Lung (tissue), 12 donors: ENCODE data around the gene TCEAL3. TPM values are rescaled to one million over a fixed set of nuclear protein-coding genes. Genes with fewer than 3 reads are reported as not detected.

Experiments
- ATAC-seq: fragments of 200-7000 bp; cut with Tn5 transposase; one replicate; pipeline ENCODE4 v1.9.1; 2020; ENCODE audit warnings: moderate number of reproducible peaks; ENCODE audit not compliant: insufficient read depth, low FRiP score
- DNase-seq, 3 donors: peaks; one replicate each; pipeline ENCODE4 v3.0.0-alpha.2; 2013 to 2017
- H3K27ac ChIP-seq, 2 donors: one replicate each; pipeline ENCODE4 v1.5.1; 2013; ENCODE audit warnings: mild to moderate bottlenecking in 2 of 2, moderate library complexity in 2 of 2, control low read depth in 1 of 2, inconsistent platforms in 1 of 2, low read depth in 1 of 2, low read length in 1 of 2
- H3K27me3 ChIP-seq, 3 donors: one replicate each; pipeline ENCODE4 v1.5.1; 2013; ENCODE audit warnings: low read length in 2 of 3; ENCODE audit not compliant: control insufficient read depth in 3 of 3, insufficient read depth in 3 of 3
- H3K36me3 ChIP-seq, 4 donors: one replicate each; pipeline ENCODE4 v1.5.1; 2013; ENCODE audit warnings: low read length in 4 of 4, mild to moderate bottlenecking in 1 of 4, moderate library complexity in 1 of 4; ENCODE audit not compliant: control insufficient read depth in 4 of 4, insufficient read depth in 4 of 4
- H3K4me1 ChIP-seq, 5 donors: one replicate each; pipeline ENCODE4 v1.5.1; 2013; ENCODE audit warnings: low read length in 5 of 5, mild to moderate bottlenecking in 2 of 5, moderate library complexity in 1 of 5; ENCODE audit not compliant: control insufficient read depth in 5 of 5, insufficient read depth in 5 of 5
- H3K4me3 ChIP-seq: one replicate; pipeline ENCODE4 v1.5.1; 2013; ENCODE audit warnings: mild to moderate bottlenecking, control low read depth, moderate library complexity
- H3K9ac ChIP-seq, 2 donors: one replicate each; pipeline ENCODE4 v1.5.1; 2013; ENCODE audit warnings: low read length in 2 of 2, control low read depth in 1 of 2; ENCODE audit not compliant: insufficient read depth in 1 of 2
- H3K9me3 ChIP-seq, 4 donors: one replicate each; pipeline ENCODE4 v1.5.1; 2013; ENCODE audit warnings: low read length in 3 of 4, mild to moderate bottlenecking in 1 of 4, moderate library complexity in 1 of 4; ENCODE audit not compliant: control insufficient read depth in 4 of 4, insufficient read depth in 3 of 4
- WGBS, 2 donors: extraction: QIAGEN DNeasy Blood & Tissue Kit; methylation state at CpG; one replicate each; pipeline ENCODE4 v1.1.7; 2013; 5-methylcytosine and 5-hydroxymethylcytosine counted together
- polyA plus RNA-seq, 2 donors: library from polyadenylated mRNA; stranded (reverse); fragments of 200-250 nt; gene quantifications; one replicate each; pipeline ENCODE4 v1.2.1, GENCODE V29; 2013
- total RNA-seq, 2 donors: library from RNA; depleted of rRNA in 1 of 2; stranded (reverse); fragments of >200 nt in 1 of 2; gene quantifications; one replicate each; pipeline ENCODE4 v1.2.1, GENCODE V29; 2014 to 2021
- TF ChIP-seq, protein P1 (sequence below): IDR thresholded peaks from 2 replicates; pipeline ENCODE4 v1.5.1; 2012; ENCODE audit warnings: mild to moderate bottlenecking; ENCODE audit errors: control extremely low read depth, extremely low read depth
- donor health status: control.
- donor health status: control.
- donor health status: Bipolar disorder and iron deficiency.
- donor health status: healthy.
- donor health status: DM: yes; HTN: yes; CAD: no.

The TCEAL3 gene
- total and polyA plus RNA-seq, 4 donors = 5.9 to 37.9 (median 28.9) TPM

DNA sequence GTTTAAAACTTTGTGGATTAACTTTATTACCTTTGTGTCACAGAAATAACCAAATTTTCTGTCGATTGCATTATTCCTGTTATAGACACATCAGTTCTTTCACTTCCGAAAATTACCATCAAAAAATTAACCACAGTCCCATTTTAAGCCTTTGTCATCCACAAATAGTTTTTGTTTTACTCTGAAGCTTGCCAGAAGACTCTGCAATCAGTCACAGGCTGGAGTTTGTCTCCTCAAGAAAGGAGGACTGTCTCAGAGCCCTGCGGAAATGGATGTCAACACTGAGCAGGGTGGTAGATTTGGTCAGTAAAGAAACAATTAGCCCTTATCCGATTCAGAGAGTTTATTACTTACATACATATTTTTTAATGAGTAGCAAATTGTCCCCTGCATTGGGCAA is 42.6 kb upstream of the TCEAL3 start:
- ATAC-seq (no peak), DNase-seq (no peak)
- TF ChIP-seq, protein P1, sequence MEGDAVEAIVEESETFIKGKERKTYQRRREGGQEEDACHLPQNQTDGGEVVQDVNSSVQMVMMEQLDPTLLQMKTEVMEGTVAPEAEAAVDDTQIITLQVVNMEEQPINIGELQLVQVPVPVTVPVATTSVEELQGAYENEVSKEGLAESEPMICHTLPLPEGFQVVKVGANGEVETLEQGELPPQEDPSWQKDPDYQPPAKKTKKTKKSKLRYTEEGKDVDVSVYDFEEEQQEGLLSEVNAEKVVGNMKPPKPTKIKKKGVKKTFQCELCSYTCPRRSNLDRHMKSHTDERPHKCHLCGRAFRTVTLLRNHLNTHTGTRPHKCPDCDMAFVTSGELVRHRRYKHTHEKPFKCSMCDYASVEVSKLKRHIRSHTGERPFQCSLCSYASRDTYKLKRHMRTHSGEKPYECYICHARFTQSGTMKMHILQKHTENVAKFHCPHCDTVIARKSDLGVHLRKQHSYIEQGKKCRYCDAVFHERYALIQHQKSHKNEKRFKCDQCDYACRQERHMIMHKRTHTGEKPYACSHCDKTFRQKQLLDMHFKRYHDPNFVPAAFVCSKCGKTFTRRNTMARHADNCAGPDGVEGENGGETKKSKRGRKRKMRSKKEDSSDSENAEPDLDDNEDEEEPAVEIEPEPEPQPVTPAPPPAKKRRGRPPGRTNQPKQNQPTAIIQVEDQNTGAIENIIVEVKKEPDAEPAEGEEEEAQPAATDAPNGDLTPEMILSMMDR = no peak
- 65 to 79% methylated on average over 4 of the region's 4 CpGs for WGBS, 2 donors
- no peak overlapping the region for H3K9ac ChIP-seq
- no peaks in the 10 kb centered on the region for H3K4me1 ChIP-seq
- no peaks in the 10 kb centered on the region for H3K36me3 ChIP-seq
- peaks cover 0 to 40% (median 4%) of the 10 kb centered on the region in 3 donors for H3K27me3 ChIP-seq
- no peaks in the 10 kb centered on the region for H3K9me3 ChIP-seq
- H3K27ac ChIP-seq = no peak overlapping the region
- no peak overlapping the region for H3K4me3 ChIP-seq

- Histone ChIP-seq H3K9ac (no peak overlapping the region), H3K27me3 (peaks cover 0 to 43% (median 4%) of the 10 kb centered on the region in 3 donors), H3K9me3 (no peaks in the 10 kb centered on the region), H3K4me1 (no peaks in the 10 kb centered on the region), H3K36me3 (no peaks in the 10 kb centered on the region), H3K27ac (no peak overlapping the region), H3K4me3 (no peak overlapping the region)
- ATAC-seq (no peak), DNase-seq (peak in 2 of 3 donors; percentile 30 to 33)
- 33 to 82% methylated on average over 1 of the region's 1 CpG for WGBS, 2 donors
- TF ChIP-seq, protein P1 = no peak
These were observed 42.0 kb upstream of the TCEAL3 start for GRCh38 chrX:103565752-103566151.

DNA sequence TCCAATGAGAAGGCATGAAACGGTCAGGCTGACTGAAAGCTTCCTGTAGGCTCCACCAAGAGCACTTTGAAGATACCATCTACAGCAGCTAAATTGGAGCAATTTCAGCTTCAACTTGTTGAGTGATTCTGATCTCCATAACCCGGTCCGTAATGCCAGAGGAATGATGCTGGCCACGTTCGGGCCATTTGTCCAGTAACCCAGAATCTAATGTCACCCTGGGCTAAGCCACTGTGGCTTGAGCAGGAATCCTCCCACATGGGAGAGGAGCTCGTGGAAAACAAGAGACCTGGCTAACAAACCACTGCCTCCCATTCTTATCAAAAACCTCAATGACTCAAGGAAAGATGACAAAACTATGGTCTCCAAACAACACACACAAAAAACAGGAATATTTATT is 36.6 kb upstream of the TCEAL3 start:
- Histone ChIP-seq H3K36me3 (no peaks in the 10 kb centered on the region), H3K9me3 (no peaks in the 10 kb centered on the region), H3K4me3 (no peak overlapping the region), H3K27me3 (peaks cover 0 to 39% (median 5%) of the 10 kb centered on the region in 3 donors), H3K9ac (no peak overlapping the region), H3K27ac (no peak overlapping the region), H3K4me1 (no peaks in the 10 kb centered on the region)
- TF ChIP-seq, protein P1 = no peak
- ATAC-seq = no peak
- 86 to 93% methylated on average over 6 of the region's 6 CpGs for WGBS, 2 donors
- DNase-seq = no peak

- no peak for ATAC-seq
- Histone ChIP-seq H3K4me1 (no peaks in the 10 kb centered on the region), H3K9ac (no peak overlapping the region), H3K27me3 (peaks cover 0 to 39% (median 5%) of the 10 kb centered on the region in 3 donors), H3K27ac (no peak overlapping the region), H3K36me3 (no peaks in the 10 kb centered on the region), H3K4me3 (no peak overlapping the region), H3K9me3 (no peaks in the 10 kb centered on the region)
- TF ChIP-seq, protein P1 = no peak
- WGBS, 2 donors = 82 to 89% methylated on average over 4 of the region's 4 CpGs
- no peak for DNase-seq
These were observed 36.0 kb upstream of the TCEAL3 start for GRCh38 chrX:103571726-103572125.
